ENCODE results near the gene RPS15.

DNA sequence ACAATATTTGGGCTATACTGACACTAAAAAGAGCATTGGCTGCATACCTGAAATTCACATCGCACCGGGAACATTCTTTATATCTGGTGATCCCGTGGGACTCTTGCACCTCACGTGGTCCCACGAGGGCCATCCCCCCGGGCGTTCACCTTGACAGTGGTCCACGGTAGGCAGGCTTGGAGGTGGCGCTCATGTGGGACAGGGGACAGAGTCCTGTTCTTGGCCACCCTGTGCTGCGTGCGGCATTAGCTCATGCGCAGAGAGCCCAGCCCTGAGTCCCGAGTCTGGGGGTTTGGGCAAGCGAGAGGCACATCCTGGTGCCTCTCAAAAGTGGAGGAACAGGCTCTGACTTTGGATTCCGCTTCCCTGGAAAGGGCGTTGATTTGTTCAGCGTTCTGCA lies 44.4 kb upstream of the RPS15 start:
- TF ChIP-seq, protein P1, sequence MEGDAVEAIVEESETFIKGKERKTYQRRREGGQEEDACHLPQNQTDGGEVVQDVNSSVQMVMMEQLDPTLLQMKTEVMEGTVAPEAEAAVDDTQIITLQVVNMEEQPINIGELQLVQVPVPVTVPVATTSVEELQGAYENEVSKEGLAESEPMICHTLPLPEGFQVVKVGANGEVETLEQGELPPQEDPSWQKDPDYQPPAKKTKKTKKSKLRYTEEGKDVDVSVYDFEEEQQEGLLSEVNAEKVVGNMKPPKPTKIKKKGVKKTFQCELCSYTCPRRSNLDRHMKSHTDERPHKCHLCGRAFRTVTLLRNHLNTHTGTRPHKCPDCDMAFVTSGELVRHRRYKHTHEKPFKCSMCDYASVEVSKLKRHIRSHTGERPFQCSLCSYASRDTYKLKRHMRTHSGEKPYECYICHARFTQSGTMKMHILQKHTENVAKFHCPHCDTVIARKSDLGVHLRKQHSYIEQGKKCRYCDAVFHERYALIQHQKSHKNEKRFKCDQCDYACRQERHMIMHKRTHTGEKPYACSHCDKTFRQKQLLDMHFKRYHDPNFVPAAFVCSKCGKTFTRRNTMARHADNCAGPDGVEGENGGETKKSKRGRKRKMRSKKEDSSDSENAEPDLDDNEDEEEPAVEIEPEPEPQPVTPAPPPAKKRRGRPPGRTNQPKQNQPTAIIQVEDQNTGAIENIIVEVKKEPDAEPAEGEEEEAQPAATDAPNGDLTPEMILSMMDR (IDR thresholded peaks at IDR 0.05), result no peak
- TF ChIP-seq POLR2A (IDR thresholded peaks at IDR 0.05), result no peak

All from tibial nerve (tissue), 3 donors.